DMS53 treated with DMSO at 0.1 percent for 48 hours (cell line): ENCODE data around the gene SETDB1.
"Not testable (repeated sequence)": the region's sequence is repeated elsewhere in the genome, so short reads cannot be mapped to it uniquely, and the experiment has no call there.

Experiments
- DNase-seq: peaks from one replicate; lab custom pipeline; 2025; ENCODE audit not compliant: unreplicated experiment; lab: John Stamatoyannopoulos, UW

Gene SETDB1

GRCh38 chr1:150926097-150926741 lies at the start of gene SETDB1:
Gene SETDB1, plus strand, starts transcription at chr1:150926363. Its CDS starts 1,352 bp downstream, at chr1:150927715.
- DNase-seq, result peak; percentile 99

GRCh38 chr1:150878931-150879330 lies 47.2 kb upstream of the SETDB1 start:
- not testable (repeated sequence) for DNase-seq

GRCh38 chr1:150881331-150882070 lies 44.7 kb upstream of the SETDB1 start:
- no peak for DNase-seq

DNA sequence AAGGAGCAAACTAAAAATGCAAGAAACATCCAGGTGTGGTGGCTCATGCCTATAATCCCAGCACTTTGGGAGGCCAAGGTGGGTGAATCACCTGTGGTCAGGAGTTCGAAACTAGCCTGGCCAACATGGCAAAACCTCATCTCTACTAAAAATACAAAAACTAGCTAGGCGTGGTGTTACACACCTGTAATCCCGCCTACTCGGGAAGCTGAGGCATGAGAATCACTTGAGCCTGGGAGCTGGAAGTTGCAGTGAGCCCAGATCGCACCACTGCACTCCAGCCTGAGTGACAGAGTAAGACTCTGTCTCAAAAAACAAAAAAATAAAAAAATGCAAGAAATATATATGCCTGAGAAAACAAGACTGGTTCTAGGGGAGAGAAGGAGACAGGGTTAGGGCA lies 43.0 kb upstream of the SETDB1 start:
- DNase-seq, result not testable (repeated sequence)

DNA sequence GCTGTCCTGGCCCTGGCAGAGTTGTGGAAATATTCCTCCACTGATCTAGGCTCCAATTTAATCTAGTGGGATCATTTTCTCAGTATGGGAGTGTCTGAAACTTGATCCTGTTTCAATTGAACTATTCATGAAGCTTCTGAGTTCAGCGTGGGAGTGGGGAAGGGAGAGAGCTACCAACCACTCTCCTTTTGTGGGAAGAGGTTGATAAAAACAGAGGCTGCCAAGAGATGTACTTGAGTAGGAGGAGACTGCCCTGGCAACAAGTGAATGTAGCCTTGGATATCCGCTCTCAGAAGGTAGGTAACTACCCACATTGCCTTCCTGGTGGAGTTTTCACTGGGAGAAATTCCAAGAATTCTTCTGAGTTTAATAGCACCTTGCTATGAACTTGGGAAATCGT lies 39.1 kb upstream of the SETDB1 start, which contains the start of gene CTXND2:
TSS of gene CTXND2 (plus strand) at position 119 of the 400 bp plus-strand sequence. CDS start 25,179 bp downstream, outside the sequence.
- DNase-seq, result no peak

DNA sequence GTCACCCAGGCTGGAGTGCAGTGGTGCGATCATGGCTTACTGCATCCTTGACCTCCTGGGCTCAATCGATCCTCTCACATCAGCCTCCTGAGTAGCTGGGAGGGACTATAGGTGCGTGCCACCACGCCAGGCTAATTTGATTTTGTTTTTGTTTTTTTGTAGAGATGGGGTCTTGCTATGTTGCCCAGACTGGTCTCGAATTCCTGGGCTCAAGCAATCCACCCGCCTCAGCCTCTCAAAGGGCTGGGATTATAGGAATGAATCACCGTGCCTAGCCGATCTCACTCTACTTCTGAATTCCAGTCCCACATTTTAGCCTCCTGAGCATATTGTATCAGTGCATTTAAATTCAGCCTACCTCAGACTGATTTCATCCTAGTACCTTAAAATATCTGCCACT lies 37.4 kb upstream of the SETDB1 start:
- no peak for DNase-seq

GRCh38 chr1:150890033-150890416 lies 36.1 kb upstream of the SETDB1 start:
- DNase-seq, result no peak

GRCh38 chr1:150893336-150893913 lies 32.7 kb upstream of the SETDB1 start:
- DNase-seq, result no peak

DNA sequence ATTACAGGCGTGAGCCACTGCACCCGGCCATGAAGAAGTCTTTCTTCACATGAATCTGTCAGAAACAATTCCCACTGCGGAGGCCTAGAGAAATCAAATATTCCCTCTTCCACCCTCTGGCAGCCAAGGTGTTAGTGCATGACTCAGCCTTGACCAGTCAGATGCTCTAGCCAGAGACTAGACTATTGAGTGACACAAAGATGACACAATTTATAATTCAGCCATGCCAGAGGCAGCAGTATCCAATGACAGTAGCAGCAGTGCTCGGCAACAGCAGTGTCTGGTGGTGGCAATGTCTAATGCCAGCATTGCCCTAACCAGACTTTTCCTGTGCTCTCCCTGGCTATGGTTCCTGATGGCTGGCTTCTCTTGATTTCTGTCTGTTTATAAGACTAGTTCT lies 30.5 kb upstream of the SETDB1 start:
- peak; percentile 10 for DNase-seq

DNA sequence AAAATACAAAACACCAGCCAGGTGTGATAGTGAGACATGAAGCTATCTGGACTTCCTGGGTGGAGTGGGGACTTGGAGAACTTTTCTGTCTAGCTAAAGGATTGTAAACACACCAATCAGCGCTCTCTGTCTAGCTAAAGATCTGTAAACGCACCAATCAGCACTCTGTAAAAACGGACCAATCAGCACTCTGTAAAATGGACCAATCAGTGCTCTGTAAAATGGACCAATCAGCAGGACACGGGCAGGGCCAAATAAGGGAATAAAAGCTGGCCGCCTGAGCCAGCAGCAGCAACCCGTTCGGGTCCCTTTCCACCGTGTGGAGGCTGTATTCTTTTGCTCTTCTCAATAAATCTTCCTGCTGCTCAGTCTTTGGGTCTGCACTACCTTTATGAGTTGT lies 26.4 kb upstream of the SETDB1 start:
- not testable (repeated sequence) for DNase-seq

- DNase-seq, result no peak
These were observed 23.8 kb upstream of the SETDB1 start for GRCh38 chr1:150902346-150902745.

- DNase-seq, result no peak
These were observed 23.4 kb upstream of the SETDB1 start for GRCh38 chr1:150902751-150903150.

DNA sequence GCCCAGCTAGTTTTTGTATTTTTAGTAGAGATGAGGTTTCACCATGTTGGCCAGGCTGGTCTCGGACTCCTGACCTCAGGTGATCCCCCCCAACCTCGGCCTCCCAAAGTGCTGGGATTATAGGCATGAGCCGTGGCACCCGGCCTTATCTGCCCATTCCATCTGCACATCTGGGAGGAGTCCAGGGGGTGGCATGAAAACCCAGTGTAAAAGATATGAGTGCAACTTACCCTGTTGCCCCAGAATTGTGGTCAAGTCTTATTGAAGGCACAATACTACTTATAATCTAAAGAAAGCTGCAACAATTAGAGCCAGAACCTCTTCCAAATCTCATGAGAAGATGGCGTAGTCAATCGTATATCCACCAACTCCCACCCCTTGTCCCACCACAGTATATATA lies 20.9 kb upstream of the SETDB1 start:
- DNase-seq, result no peak

DNA sequence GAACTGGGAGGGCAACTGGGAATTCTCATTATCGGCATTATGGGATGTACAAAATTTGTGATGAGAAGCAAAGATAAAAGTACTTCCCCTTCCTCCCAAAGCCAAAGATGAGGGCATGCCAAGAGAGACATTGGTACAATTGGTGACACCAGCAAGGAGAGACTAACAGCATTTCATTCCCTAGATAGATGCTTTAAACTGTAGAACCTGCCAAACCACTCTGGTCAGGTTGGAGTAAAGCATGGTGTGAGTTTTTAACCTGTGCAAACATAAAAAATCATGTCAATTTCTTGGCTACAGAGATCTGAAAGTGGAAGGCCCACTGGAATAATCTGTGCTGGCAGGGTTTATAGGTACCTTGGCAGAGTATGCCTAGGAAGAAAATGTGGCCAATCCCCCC lies 19.8 kb upstream of the SETDB1 start:
- peak; percentile 51 for DNase-seq

DNA sequence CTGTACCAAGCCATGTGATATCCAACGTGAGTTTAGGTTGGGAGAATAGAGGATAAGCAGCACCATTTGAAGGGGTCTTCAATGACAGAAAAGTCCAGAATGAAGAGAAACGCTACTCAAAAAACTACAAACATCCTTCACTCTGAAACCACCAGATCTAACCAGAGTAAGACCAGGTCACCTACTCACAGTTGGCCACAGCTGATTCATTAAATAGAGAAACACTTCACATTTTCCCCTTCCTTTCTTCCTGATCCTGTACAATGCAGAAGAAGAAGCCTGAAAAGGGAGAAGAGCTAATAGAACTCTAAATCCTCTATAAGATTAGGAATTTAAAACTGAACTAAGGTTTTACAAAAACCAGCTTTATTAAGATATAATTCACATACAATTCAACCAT lies 19.4 kb upstream of the SETDB1 start:
- DNase-seq, result no peak

DNA sequence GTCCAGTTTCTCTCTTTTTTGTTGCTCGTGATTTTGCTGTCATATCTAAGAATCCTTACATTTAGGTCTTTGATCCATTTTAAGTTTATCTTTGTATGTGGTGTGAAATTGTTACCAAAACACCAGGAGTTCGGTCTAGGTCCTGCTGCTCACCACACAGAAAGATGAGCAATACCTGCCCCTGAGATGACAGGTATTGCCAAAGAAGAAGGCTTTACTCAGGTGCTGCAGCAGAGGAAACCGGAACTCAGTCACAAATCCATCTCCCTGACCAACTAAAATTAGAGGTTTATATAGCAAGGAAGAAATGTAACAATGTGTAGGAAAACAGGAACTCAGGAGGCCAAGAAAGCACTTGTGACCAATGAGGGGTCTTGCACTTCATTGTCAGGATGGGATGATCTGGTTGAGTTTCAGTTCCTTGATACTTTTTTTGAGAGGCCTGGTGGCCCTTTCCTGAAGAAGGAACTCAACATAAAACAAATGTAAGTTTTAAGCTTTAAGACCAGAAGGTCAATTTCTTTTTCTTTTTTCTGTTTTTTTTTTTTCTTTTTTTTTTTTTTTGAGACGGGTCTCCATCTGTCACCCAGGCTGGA lies 16.5 kb upstream of the SETDB1 start:
- no peak for DNase-seq

DNA sequence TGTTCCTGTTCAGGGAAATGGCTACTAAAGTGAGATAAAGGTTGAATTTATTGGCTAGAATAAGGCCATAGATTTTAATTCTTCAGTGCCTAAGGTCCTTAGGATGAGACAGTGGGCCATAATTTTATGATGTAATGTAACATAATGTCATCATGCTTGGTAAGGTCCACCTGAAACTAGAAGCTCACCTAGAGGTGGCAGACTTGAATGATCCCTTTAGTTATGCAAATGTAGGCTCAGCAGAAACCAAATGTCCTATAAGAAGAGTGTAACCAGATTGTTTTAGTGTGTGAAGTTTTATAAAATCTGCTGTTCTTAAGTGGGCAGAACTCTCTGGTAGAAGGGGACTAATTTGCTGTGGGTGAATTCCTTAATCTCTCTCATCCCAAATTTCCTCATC lies 13.5 kb upstream of the SETDB1 start:
- DNase-seq, result no peak

DNA sequence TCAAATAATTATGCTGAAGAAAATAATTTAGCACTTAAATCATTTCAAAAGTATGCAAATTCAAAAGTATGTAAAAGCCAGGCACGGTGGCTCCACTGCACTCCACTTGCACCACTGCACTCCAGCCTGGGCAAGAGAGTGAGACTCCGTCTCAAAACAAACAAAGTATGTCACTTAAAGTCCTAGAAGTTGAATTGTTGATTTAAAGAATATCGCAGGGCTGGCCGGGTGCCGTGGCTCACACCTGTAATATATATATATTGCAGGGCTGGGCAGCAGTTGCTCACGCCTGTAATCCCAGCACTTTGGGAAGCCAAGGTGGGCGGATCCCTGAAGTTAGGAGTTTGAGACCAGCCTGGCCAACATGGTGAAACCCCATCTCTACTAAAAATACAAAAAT lies 8.8 kb upstream of the SETDB1 start:
- DNase-seq, result no peak

- peak; percentile 78 for DNase-seq
These were observed 3.6 kb upstream of the SETDB1 start for GRCh38 chr1:150922519-150922975.

GRCh38 chr1:150925080-150925479 lies 1.1 kb upstream of the SETDB1 start:
- DNase-seq, result no peak

DNA sequence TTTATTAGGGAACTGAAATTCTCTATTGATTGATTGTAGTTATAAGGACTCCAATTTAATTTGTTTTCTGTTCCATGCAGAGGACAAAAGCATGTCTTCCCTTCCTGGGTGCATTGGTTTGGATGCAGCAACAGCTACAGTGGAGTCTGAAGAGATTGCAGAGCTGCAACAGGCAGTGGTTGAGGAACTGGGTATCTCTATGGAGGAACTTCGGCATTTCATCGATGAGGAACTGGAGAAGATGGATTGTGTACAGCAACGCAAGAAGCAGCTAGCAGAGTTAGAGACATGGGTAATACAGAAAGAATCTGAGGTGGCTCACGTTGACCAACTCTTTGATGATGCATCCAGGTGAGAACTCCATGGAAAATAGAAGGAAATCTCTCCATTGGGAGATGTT lies 1.5 kb downstream of the SETDB1 start:
- no peak for DNase-seq

GRCh38 chr1:150928286-150928685 lies 2.1 kb downstream of the SETDB1 start:
- no peak for DNase-seq
